K562 (cell line): Measurements from ENCODE around the gene ITPA. TPM values are rescaled to one million over a fixed set of nuclear protein-coding genes. Genes with fewer than 3 reads are reported as not detected.

ENCODE experiments used
- HMBOX1 ChIP-seq: sonication (generic); IDR thresholded peaks from 2 replicates; pipeline ENCODE4 v1.6.1; 2016
- PHF8 ChIP-seq: fragments of 200-600 bp; sonication (generic); IDR thresholded peaks from 2 replicates; pipeline ENCODE4 v1.6.1; 2012; ENCODE audit warnings: mixed run types, mild to moderate bottlenecking, inconsistent platforms, low read length, moderate library complexity, borderline replicate concordance
- TFAM ChIP-seq: fragments of 250-450 bp; sonication (Bioruptor Pico); conservative IDR thresholded peaks from 2 replicates; pipeline ENCODE4 v1.5.0; 2021; ENCODE audit warnings: mild to moderate bottlenecking, moderate library complexity
- polyA plus RNA-seq, 8 experiments: library from polyadenylated mRNA; depleted of rRNA in 4 of 8; stranded (reverse) in 5 of 8; unstranded in 3 of 8; fragments of >200 nt; fragmentation: Nextera tagmentation in 2 of 8; fragmentation: Illumina TruSeq in 1 of 8; extraction: Ambion mirVana in 2 of 8; extraction: Trizol in 1 of 8; gene quantifications; 2 replicates each; pipeline versions ENCODE4 v1.2.1 to v1.2.3, GENCODE V29; 2011 to 2014; ENCODE audit warnings: inconsistent platforms in 1 of 8, missing spikeins in 1 of 8
- total RNA-seq, 7 experiments: library from RNA; depleted of rRNA in 6 of 7; stranded (reverse); fragments of >200 nt in 6 of 7; fragmentation: Illumina TruSeq in 2 of 7; extraction: Trizol in 2 of 7; gene quantifications; 2 replicates each; pipeline versions ENCODE4 v1.2.1 to v1.2.3, GENCODE V29; 2011 to 2021; ENCODE audit warnings: low replicate concordance in 1 of 7
- TF ChIP-seq, protein P1 (sequence below): fragments of 450-650 bp; IDR thresholded peaks from 2 replicates; pipeline ENCODE4 v1.6.1; 2016; ENCODE audit warnings: mild to moderate bottlenecking, moderate library complexity
- TF ChIP-seq, protein P2 (sequence below): fragments of 200-800 bp; sonication (Bioruptor generic); IDR thresholded peaks from 2 replicates; pipeline ENCODE4 v1.6.1; 2017; ENCODE audit warnings: missing genetic modification characterization, missing compliant biosample characterization
- TF ChIP-seq, protein P3 (sequence below): fragments of 450-650 bp; IDR thresholded peaks from one replicate; pipeline ENCODE4 v1.6.1; 2018; ENCODE audit warnings: mild to moderate bottlenecking, moderate library complexity; ENCODE audit not compliant: partially characterized antibody

The ITPA gene
- total and polyA plus RNA-seq, 9 of the 15 experiments (the other 6 are each of a cell fraction or from before 2014, with no cell fraction given), result 5.0 to 79.7 (median 36.7) TPM

- TF ChIP-seq, protein P1, sequence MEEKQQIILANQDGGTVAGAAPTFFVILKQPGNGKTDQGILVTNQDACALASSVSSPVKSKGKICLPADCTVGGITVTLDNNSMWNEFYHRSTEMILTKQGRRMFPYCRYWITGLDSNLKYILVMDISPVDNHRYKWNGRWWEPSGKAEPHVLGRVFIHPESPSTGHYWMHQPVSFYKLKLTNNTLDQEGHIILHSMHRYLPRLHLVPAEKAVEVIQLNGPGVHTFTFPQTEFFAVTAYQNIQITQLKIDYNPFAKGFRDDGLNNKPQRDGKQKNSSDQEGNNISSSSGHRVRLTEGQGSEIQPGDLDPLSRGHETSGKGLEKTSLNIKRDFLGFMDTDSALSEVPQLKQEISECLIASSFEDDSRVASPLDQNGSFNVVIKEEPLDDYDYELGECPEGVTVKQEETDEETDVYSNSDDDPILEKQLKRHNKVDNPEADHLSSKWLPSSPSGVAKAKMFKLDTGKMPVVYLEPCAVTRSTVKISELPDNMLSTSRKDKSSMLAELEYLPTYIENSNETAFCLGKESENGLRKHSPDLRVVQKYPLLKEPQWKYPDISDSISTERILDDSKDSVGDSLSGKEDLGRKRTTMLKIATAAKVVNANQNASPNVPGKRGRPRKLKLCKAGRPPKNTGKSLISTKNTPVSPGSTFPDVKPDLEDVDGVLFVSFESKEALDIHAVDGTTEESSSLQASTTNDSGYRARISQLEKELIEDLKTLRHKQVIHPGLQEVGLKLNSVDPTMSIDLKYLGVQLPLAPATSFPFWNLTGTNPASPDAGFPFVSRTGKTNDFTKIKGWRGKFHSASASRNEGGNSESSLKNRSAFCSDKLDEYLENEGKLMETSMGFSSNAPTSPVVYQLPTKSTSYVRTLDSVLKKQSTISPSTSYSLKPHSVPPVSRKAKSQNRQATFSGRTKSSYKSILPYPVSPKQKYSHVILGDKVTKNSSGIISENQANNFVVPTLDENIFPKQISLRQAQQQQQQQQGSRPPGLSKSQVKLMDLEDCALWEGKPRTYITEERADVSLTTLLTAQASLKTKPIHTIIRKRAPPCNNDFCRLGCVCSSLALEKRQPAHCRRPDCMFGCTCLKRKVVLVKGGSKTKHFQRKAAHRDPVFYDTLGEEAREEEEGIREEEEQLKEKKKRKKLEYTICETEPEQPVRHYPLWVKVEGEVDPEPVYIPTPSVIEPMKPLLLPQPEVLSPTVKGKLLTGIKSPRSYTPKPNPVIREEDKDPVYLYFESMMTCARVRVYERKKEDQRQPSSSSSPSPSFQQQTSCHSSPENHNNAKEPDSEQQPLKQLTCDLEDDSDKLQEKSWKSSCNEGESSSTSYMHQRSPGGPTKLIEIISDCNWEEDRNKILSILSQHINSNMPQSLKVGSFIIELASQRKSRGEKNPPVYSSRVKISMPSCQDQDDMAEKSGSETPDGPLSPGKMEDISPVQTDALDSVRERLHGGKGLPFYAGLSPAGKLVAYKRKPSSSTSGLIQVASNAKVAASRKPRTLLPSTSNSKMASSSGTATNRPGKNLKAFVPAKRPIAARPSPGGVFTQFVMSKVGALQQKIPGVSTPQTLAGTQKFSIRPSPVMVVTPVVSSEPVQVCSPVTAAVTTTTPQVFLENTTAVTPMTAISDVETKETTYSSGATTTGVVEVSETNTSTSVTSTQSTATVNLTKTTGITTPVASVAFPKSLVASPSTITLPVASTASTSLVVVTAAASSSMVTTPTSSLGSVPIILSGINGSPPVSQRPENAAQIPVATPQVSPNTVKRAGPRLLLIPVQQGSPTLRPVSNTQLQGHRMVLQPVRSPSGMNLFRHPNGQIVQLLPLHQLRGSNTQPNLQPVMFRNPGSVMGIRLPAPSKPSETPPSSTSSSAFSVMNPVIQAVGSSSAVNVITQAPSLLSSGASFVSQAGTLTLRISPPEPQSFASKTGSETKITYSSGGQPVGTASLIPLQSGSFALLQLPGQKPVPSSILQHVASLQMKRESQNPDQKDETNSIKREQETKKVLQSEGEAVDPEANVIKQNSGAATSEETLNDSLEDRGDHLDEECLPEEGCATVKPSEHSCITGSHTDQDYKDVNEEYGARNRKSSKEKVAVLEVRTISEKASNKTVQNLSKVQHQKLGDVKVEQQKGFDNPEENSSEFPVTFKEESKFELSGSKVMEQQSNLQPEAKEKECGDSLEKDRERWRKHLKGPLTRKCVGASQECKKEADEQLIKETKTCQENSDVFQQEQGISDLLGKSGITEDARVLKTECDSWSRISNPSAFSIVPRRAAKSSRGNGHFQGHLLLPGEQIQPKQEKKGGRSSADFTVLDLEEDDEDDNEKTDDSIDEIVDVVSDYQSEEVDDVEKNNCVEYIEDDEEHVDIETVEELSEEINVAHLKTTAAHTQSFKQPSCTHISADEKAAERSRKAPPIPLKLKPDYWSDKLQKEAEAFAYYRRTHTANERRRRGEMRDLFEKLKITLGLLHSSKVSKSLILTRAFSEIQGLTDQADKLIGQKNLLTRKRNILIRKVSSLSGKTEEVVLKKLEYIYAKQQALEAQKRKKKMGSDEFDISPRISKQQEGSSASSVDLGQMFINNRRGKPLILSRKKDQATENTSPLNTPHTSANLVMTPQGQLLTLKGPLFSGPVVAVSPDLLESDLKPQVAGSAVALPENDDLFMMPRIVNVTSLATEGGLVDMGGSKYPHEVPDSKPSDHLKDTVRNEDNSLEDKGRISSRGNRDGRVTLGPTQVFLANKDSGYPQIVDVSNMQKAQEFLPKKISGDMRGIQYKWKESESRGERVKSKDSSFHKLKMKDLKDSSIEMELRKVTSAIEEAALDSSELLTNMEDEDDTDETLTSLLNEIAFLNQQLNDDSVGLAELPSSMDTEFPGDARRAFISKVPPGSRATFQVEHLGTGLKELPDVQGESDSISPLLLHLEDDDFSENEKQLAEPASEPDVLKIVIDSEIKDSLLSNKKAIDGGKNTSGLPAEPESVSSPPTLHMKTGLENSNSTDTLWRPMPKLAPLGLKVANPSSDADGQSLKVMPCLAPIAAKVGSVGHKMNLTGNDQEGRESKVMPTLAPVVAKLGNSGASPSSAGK, result no peak
- TF ChIP-seq TFAM (CRISPR knock-in tag) (no peak), HMBOX1 (no peak), PHF8 (no peak)
- TF ChIP-seq, protein P2, sequence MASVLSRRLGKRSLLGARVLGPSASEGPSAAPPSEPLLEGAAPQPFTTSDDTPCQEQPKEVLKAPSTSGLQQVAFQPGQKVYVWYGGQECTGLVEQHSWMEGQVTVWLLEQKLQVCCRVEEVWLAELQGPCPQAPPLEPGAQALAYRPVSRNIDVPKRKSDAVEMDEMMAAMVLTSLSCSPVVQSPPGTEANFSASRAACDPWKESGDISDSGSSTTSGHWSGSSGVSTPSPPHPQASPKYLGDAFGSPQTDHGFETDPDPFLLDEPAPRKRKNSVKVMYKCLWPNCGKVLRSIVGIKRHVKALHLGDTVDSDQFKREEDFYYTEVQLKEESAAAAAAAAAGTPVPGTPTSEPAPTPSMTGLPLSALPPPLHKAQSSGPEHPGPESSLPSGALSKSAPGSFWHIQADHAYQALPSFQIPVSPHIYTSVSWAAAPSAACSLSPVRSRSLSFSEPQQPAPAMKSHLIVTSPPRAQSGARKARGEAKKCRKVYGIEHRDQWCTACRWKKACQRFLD (CRISPR knock-in tag), result no peak
- TF ChIP-seq, protein P3, sequence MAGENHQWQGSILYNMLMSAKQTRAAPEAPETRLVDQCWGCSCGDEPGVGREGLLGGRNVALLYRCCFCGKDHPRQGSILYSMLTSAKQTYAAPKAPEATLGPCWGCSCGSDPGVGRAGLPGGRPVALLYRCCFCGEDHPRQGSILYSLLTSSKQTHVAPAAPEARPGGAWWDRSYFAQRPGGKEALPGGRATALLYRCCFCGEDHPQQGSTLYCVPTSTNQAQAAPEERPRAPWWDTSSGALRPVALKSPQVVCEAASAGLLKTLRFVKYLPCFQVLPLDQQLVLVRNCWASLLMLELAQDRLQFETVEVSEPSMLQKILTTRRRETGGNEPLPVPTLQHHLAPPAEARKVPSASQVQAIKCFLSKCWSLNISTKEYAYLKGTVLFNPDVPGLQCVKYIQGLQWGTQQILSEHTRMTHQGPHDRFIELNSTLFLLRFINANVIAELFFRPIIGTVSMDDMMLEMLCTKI, result no peak
Measured at GRCh38 chr20:3226093-3226492, 16.8 kb downstream of the ITPA start (continued).
